SIG-M5 (cell line): ENCODE results near the gene SLC22A16.
A peak's percentile ranks its signal among the peaks of the same experiment; 100 is the strongest.
"Not testable (repeated sequence)": the region's sequence is repeated elsewhere in the genome, so short reads cannot be mapped to it uniquely, and the experiment has no call there.

Experiments
- DNase-seq: peaks from one replicate; lab custom pipeline; 2025; lab: John Stamatoyannopoulos, UW

Gene SLC22A16, protein sequence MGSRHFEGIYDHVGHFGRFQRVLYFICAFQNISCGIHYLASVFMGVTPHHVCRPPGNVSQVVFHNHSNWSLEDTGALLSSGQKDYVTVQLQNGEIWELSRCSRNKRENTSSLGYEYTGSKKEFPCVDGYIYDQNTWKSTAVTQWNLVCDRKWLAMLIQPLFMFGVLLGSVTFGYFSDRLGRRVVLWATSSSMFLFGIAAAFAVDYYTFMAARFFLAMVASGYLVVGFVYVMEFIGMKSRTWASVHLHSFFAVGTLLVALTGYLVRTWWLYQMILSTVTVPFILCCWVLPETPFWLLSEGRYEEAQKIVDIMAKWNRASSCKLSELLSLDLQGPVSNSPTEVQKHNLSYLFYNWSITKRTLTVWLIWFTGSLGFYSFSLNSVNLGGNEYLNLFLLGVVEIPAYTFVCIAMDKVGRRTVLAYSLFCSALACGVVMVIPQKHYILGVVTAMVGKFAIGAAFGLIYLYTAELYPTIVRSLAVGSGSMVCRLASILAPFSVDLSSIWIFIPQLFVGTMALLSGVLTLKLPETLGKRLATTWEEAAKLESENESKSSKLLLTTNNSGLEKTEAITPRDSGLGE

DNA sequence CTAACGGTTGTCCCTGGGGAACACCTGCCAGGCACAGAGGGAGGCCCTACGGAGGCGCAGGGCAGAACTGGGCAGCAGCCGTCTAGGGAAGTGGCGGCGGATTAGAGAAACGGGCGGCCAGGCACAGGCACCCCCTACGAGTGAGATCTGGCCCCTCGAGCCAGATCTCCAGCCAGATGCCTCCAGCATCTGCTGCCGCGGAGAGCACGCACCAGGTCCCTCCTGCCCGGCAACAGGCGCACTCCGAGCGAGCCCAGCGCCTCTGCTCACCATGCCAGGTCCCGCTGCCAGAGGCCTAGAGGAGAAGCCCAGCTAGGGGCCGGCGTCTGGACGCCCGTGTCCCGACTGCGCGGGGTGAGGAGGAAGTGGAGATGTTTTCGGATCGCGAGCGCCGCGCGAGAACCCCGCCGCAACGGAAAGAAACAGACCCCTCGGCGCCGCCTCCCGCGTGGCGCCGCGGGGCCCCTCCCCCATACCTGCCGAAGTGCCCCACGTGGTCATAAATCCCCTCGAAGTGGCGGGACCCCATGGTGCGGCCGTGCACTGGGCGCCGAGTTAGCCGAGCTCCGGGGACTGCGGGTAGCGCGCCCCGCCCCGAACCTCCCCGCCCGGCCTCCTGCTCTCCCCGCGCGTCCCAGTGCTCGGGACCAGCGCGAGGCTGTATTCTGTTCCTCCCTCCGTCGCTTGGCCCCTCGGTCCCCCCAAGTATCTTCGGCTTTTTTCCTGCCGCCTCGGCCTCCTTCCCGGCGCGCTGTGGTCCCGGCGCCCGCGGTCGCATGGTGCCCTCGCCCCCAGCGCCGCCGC lies at the start of gene SLC22A16:
TSS of gene SLC22A16 (minus strand) at position 568 of the 804 bp plus-strand sequence. CDS start at position 529, 39 bp downstream.
- no peak for DNase-seq

DNA sequence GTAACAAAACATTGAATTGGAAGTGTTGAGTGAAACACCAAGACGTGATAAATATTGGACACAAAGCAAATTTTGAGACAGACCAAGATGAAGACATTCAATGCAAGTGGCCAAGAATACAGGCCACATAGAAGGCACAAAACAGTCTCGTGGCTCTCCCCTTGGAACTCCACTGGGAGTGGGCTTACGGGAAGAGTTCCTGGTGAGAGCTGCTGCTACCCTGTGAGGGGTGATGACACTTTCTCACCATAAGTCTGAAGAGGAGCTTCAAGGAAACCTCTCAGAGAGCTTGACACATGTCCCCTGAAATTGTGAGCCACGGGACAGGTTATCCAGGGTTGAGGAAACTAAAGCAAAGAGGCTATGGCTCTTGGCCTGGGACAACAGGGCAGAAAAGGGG lies 48.6 kb upstream of the SLC22A16 start:
- no peak for DNase-seq

DNA sequence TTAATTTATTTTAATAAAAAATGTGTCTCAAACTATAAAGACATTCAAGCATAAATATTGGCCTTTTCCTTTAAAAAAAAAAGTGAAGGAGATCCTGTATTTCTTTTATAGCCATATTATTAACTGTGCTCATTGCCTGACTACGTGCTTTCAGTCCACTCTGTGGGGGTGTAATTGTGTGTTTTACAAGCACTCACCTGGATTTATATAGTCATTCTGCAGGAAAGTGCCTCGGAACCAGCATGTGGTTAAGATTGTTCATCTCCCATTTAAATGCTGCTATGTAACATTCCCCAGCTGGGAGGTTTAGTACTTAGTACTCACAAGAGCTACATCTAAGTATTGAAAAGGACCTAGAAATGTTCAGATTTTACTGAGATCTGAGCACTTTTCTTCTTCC lies 47.9 kb upstream of the SLC22A16 start:
- DNase-seq, result no peak

DNA sequence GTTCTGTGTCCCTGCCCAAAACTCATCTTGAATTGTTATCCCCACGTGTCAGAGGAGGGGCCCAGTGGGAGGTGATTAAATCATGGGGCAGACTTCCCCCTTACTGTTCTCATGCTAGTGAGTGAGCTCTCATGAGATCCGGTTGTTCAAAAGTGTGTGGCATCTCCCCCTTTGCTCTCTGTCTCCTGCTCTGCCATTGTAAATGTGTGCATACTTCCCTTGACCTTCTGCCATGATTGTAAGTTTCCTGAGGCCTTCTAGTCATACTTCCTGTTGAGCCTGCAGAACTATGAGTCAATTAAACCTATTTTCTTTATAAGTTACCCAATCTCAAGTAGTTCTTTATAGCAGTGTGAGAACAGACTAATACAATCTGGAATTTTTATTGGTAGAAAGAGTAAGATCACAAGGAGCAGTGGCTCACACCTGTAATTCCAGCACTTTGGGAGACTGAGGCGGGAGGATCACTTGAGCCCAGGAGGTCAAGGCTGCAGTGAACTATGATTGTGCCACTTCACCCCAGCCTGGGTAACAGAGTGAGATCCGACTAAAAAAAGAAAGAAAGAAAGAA lies 47.1 kb upstream of the SLC22A16 start:
- DNase-seq, result no peak

DNA sequence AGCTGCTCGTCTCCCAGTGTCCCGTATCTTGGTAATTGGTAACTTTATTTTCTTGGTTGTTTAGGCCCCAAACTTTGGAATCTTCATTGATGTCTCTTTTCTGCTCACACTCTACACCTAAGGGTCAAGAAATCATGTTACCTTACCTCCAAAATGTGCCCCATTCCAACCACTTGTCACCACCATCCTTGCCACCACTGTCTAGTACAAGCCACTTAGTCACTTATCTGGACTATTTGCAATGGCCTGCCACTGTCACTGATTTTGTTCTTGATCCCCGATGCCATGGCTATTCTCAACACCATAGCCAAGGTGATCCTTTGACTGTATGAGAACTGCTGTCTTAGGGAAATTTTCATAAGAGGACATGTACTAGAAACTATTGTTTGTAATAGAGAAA lies 46.0 kb upstream of the SLC22A16 start:
- no peak for DNase-seq

DNA sequence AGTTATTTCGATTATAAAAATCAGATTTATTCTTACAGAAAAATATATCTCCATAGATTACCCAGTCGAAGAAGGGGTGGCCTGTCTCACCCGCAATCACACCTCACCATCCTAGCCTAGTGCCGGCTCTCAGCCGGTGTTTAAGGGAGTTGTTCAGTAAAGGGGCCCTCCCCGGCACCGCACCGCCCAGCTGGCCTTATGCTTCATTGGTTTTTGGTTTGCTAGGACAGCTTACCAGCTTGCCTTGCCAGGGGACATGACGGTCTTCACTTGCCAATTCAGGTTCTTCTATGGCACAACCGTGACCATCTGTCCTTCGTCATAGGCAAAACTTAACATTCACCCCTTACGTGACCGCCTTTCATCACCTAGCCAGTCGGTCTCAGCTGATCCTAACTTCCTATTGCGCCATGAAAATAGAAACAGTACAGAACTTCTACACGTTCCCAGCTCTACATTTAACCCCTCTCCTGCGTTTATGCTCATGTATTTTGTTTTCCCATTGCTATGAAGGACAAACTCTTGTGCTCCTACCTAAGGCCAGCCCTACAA lies 44.7 kb upstream of the SLC22A16 start:
- no peak for DNase-seq

DNA sequence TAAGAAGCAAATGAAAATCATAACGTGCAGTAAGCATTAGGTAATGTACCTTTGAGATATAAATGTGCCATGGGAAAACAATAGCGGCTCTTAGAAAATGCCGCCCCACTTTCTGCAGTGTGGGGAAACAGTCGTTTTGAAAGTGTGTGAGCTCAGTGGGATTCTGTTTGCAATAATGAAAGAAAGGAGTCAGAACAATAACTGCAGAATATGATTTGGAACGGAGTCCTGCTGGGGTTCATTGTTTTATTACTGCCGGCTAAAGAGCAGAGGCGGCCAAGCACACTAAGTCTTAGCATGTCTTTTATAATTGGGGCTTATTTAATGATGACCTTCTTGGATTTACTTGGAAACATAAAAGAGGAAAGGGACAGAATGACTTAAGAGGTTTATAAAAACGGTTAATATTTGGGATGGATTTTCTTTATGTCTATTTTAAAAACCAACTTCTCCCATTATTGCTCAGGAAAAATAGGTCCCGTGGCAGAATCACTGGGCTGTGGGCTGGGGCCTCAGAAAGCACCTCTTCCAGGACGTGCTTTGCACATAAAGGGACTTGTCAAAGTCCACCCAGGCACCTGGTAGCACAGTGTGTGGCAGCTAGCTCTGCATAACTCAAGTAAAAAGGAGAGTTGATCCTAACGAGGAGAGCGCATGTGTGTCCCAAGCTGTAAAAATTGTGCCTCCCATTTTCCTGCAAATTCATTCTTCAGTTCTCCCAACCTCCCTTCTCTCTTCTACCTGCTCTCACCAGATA lies 44.0 kb upstream of the SLC22A16 start:
- DNase-seq, result no peak

DNA sequence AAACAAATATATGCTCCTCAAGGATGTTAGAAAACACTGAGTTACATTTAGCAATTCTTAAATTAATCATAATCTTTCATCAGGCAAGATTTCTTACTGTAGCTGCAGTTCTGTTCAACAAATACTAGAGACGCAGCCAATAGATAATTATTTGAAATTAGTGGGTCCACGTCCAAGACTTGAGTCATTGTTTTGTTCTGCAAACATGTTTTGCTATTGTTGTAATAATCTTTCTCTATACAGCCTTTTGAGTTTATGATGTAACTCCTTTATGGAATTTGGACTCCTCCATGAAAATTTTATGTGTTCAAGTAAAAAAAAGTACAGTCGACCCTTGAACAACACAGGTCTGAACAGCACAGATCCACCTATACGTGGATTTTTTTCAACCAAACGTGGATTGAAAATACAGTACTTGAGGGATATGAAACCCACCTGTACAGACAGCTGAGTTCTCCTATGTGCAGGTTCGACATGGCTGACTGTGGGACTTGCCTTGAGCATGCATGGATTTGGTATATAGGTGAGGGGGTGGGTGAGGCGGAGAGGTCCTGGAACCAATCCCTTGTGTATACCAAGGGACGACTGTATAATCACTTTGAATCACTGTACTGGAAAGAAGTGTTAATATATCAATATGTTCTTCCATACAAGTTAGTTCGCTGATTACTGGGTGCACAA lies 41.3 kb upstream of the SLC22A16 start:
- no peak for DNase-seq

DNA sequence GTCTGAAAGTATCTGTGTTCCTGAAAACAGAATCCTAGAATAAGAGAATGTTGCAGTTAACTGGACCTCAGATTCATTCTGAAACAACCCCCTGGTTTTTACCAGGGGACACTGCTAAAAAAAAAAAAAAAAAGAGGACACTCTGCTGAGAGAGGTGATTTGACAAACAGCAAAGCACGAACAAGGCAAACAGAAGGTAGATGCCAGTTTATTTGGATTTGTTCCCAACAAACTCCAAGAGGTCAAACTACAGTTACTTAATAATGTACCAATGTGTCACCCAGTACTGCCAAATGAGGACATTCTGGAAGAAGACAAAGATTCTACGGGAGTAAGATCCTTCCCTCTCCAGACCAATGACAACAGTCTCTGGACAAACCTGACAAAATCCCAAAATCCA lies 40.6 kb upstream of the SLC22A16 start:
- no peak for DNase-seq

DNA sequence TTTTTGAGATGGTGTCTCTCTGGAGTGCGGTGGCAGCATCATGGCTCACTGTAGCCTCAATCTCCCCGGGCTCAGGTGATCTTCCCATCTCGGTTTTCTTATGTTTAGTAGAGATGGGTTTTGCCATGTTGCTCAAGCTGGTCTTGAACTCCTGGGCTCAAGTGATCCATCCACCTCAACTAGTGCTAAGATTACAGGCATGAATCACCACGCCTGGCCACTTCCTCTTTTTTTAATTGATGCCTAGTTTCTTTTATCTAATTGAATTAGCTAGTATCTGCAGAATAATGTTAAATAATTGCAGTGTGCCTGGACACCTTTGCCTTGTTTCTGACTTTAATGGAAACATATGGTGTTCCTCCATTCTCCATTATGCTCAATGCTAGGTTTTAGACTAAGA lies 38.4 kb upstream of the SLC22A16 start:
- DNase-seq, result peak; percentile 11

DNA sequence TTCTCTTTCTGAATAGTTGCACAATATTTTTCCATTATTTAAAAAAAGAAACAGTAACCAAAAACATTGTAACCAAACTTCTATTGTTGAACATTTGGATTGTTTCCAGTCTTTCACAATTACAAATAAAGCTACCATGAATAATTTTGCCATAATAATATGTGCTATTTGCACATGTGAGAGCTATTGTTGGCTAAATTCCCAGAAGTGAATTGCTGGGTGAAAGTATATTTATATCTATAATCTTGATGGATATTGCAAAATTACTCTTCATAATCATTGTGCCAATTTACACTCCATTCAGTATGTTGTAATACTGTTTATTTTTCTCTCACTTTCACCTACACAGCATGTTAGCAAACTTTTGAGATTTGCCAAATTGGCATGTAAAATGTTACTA lies 36.6 kb upstream of the SLC22A16 start:
- DNase-seq, result no peak

DNA sequence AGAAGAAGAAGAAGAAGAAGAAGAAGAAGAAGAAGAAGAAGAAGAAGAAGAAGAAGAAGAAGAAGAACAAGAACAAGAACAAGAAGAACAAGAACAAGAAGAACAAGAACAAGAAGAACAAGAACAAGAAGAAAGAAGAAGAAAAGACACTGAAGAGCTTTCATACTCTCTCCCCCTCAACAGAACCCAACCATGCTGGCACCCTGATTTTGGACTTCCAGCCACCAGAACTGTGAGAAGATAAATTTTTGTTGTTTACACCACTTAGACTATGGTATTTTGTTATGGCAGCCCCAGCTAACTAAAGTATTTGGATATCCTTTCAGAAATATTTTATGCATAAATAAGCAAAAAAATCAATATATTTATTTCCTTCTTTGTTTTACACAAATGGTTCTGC lies 36.1 kb upstream of the SLC22A16 start:
- not testable (repeated sequence) for DNase-seq

DNA sequence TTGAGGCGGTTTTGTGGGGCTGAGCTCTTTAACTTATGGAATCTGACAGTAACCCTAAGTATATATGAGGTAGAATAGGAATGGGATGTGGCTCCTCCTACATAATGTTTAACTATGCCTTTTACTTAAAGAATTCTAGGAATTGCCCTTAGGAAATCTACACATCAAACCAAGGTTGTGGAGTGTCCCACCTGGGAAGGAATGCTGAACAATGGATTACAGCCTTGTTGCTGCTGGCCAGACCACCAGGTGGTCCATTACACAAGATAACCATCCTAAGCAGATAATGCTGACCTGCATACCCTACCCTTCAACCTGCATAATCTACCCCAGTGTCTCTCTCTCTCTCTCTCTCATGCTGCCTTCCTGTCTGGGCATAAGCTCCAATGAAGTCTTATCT lies 35.0 kb upstream of the SLC22A16 start:
- no peak for DNase-seq

DNA sequence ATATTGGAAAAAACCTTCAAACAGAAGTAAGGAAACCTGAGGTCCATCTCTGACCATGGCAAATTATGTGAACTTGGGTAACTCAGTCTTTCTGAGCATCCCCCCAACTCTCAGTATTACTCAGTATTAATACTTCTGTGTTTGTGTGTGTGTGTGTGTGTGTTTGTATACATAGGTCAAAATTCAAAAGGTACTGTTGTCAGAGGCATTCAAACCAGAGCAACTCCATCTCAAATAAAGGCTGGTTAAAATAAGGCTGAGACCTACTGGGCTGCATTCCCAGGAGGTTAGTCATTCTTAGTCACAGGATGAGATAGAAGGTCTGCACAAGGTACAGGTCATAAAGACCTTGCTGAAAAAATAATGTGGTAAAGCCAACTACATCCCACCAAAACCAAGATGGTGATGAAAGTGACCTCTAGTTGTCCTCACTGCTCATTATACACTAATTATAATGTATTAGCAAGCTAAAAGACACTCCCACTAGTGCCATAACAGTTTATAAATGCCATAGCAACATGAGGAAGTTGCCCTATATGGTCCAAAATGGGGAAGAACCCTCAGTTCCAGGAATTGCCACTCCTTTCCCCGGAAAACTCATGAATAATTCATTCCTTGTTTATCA lies 33.3 kb upstream of the SLC22A16 start:
- no peak for DNase-seq

DNA sequence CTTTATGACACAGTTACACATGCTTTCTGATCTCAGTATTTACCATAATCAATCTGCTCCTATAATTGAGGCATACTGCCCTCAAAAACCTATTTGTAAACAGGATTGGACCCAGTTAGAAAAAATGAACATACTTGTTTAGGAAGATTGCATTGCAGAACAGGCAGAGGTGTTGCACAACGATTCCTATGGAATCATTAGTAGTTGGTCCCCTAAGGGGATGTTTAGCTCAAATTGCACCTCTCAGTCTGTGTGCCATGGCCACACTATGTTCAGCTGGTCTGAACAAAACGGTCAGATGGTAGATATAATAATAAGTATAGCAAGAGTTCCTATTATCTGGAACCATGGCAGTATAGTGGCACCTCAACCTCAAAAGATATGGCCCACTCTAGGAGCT lies 28.5 kb upstream of the SLC22A16 start:
- DNase-seq, result not testable (repeated sequence)

DNA sequence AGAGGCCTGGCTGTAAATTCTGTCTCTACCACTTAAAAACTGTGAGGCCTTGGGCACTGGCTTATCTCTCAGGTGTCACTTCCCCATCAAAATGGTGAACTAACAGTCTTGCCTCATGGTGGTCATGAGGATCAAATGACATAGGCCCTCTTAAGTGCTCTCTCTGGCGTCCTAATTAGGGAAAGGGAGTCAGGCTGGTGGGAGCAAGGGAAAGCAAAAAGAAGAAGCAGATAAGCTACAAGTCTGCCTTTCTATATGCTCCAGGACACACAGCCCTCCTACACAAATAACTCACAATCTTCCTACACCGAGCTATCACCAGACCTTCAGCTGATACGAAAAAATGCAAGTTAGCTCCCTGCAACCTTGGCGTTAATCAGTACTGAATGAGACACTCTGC lies 19.5 kb upstream of the SLC22A16 start:
- DNase-seq, result no peak

DNA sequence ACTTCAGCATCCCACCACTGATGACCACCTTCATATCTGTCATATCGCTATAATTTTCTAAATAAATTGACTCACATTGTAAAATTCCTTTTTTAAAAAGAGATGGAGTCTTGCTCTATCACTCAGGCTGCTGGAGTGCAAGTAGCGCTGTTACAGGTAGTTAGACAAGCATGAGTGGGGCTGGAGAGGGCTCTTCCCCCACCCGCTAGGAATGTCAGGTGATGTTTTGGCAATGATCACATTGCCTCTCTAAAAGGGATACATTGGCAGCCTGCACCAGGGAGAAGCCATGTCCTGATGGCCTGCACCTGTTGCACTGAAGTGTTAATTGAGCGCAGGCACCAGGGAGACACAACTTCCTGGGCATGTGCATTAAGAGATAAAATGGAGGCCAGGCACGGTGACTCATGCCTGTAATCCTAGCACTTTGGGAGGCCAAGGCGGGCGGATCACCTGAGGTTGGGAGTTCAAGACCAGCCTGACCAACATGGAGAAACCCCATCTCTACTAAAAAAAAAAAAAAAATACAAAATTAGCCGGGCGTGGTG lies 16.9 kb upstream of the SLC22A16 start:
- no peak for DNase-seq

DNA sequence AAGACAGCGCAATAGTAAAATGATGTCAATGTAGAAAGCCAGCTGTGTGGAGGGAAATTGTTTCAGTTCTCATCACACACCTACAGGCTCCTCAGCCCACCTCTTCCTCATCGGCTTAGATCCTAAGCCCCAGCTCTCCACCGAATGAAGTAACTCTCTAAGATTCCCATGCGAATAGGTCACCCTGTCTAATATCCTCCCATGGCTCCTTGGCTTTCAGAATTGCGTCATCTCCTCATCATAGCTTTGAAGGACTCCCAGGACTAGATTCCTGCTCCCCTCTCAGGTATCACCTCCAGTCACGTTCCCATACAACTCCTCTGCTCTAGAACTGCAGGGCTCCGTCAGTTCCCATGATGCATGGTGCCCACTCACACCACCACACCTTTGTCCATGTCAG lies 16.2 kb upstream of the SLC22A16 start:
- no peak for DNase-seq

DNA sequence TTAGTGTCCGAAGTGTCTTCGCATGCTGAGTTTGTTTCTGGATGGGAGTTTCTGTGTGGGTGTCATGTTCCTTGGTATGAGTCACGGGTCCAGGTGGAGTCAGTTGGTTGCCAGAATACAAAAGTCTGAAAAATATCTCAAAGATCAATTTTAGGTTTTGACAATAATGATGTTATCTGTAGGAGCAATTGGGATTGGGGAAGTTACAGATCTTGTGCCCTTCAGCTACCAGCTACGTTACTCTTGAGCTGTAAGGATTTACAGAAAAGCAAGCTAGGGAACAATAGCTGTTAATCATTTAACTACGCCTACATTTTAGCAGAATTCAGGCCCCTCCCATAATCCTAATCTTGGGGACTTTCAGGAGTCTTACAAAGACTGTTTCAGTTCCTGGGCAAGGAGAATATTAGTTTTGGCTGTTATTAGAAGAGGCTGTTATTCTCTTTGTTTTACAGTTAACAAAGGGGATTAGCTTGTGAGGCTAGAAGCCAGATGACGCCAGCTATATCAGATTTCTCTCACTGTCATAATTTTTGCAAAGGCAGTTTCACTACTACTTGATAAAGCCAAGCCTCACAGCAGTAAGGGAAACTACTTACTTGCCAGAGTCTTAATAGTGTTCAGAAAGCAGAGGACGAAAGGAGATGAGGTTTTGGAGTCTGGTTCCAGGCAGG lies 15.4 kb upstream of the SLC22A16 start:
- DNase-seq, result no peak

DNA sequence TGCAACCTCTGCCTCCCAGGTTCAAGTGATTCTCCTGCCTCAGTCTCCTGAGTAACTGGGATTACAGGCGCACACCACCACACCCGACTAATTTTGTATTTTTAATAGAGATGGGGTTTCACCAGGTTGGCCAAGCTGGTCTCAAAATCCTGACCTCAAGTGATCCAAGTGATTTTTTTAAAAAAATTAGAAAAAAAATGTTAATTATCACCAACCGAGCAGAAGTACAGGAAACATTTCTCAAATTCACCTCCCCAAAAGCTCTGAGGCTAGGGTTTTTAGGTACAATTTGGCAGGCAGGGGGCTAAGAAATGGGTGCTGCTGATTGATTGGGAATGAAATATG lies 14.9 kb upstream of the SLC22A16 start:
- DNase-seq, result no peak
